UCSD-AML1 (cell line): ENCODE results near the gene VAPB.
A peak's percentile ranks its signal among the peaks of the same experiment; 100 is the strongest.

Source experiments
- DNase-seq: peaks from one replicate; lab custom pipeline; 2025; ENCODE audit not compliant: unreplicated experiment; lab: John Stamatoyannopoulos, UW

Gene VAPB

DNA sequence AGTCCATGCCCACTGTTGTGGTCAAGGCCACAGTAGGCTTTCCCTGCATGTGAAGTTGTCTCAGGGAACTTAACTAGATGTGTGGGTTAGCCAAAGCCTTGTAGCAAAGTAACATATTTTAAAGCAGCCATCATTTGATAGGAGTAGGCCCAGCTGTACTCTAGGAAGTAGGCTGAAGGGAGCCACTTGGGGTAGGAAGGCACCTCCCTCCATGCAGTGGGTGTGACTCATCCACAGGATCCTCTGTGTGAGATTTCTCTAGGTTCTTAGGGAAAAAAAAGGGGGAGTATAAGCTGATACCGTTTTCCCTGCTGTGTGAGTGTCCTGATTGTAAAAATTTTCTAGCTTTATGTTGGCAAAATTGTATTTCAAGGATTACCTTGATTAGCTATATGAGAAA, 44.7 kb downstream of the VAPB start:
- DNase-seq, result no peak

DNA sequence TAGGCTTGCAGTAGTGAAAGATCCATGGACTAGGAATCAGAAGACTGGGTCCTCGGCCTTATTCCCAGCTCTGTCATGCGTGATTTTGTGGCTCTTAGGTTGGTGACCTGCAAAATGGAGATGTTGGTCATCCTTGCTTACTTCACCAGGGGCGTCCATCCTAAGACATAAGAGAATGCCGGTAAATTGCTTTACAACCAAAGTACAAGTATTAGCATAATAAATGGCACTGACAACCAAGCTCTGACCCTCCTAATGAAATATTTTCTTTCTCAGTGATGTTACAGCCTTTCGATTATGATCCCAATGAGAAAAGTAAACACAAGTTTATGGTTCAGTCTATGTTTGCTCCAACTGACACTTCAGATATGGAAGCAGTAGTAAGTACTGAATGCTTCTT, 45.3 kb downstream of the VAPB start:
- no peak for DNase-seq

DNA sequence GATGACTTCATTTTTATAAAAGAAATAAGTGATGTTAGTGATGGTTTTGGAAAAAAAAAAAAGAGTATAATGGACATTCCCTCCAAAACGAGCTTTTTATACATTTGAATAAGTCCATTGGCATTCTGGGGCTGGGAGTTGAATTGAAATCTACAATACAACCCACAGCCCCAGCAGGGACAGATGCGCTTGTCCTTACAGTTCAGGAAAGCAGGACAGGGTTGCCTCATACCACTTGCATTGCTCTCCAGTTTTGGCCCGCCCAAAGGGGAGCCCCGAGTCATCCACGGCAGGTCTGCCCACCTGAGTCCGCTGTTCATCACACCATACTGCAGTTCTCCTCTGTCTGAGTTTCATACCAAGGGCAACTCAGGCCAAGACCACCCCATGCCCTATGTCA, 46.2 kb downstream of the VAPB start:
- no peak for DNase-seq

DNA sequence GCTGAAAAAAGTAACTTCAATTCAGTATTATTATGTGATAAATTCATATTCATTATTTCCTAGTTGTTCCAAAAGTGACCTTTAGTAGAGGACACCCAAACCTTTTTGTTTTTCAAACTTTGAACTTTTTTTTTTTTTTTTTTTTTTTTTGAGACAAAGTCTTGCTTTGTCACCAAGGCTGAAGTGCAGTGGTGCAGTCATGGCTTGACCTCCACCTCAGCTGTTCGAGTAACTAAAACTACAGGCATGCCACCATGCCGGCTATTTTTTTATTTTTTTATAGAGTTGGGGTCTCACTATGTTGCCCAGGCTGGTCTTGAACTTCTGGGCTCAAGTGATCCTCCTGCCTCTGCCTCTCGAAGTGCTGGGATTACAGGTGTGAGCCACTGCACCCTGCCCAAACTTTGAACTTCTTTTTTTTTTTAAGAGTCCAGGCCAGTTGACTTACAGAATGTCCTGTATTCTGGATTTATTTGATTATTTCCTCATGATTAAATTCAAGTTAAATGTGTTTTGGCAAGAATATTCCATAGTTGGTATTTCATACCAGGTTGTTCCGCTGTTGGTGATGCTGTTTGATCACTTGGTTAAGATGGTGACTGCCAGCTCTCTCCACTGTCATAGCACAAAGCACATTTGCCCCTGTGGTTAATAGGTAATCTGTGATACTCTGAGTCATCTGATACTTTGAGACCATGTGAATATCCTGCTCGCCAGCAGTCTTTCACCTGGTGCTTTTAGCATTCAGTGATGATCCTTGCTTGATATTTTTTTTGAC, 48.0 kb downstream of the VAPB start:
- DNase-seq, result no peak

GRCh38 chr20:58438970-58439808, 50.2 kb downstream of the VAPB start:
- no peak for DNase-seq

DNA sequence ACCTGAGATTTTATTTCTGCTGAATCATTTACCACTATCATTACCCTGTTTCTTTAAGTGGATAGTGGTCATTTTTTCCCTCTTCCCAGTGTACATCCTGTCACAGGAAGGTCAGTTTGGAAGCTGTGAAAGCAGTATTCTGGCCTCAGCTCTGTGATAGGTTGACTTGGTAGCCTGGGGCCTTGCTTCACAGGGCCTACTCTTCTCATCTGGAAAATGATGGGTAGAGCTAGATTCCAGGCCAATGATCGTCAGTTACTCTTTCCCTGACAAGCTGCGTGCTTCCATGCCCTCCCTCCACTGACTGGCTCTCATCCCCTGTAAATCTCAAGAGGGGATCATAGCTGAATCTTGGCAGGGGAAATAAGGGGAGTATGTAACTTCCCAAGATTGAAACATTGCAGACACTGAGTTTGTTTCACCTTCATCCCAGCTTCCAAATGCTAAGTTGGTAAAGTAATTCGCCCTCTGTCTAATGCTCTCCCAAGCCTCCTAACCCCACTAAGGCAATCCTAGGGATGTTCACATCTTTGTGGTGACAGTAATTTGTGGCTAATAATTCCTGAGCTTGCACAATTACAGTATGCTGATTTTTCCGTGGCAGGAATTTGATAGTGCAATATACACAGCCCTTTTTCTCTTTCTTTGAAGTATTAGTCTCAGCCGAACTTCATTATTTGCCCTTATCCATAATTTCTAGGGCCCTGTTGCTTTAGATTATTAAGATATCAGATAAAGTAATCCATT, 51.2 kb downstream of the VAPB start:
- no peak for DNase-seq

GRCh38 chr20:58441723-58442122, 52.7 kb downstream of the VAPB start:
- DNase-seq, result no peak

DNA sequence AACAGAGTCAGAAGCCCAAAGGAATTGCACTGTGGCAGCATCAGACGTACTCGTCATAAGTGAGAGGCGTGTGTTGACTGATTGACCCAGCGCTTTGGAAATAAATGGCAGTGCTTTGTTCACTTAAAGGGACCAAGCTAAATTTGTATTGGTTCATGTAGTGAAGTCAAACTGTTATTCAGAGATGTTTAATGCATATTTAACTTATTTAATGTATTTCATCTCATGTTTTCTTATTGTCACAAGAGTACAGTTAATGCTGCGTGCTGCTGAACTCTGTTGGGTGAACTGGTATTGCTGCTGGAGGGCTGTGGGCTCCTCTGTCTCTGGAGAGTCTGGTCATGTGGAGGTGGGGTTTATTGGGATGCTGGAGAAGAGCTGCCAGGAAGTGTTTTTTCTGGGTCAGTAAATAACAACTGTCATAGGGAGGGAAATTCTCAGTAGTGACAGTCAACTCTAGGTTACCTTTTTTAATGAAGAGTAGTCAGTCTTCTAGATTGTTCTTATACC, 55.8 kb downstream of the VAPB start:
- DNase-seq, result no peak

GRCh38 chr20:58446264-58446959, 57.4 kb downstream of the VAPB start:
- DNase-seq, result no peak

DNA sequence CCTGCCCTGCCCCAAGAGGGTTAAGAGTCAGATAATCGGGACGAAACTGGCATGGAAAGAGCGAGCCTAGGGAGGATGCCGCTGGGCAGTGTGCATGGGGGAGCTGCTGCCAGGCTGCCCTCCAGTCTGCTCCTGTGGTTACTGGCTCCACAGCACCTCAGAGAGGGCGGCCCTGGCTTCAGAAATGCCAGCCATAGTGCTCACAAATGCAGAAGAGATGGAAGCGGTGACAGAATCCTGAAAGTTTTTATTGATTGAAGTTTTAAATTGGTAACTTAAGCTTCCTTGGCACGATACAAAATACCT, 57.9 kb downstream of the VAPB start:
- no peak for DNase-seq

GRCh38 chr20:58447511-58448391, 58.7 kb downstream of the VAPB start:
- DNase-seq, result peak; percentile 47

- DNase-seq, result no peak
Observed at GRCh38 chr20:58448958-58449357, 59.9 kb downstream of the VAPB start.

DNA sequence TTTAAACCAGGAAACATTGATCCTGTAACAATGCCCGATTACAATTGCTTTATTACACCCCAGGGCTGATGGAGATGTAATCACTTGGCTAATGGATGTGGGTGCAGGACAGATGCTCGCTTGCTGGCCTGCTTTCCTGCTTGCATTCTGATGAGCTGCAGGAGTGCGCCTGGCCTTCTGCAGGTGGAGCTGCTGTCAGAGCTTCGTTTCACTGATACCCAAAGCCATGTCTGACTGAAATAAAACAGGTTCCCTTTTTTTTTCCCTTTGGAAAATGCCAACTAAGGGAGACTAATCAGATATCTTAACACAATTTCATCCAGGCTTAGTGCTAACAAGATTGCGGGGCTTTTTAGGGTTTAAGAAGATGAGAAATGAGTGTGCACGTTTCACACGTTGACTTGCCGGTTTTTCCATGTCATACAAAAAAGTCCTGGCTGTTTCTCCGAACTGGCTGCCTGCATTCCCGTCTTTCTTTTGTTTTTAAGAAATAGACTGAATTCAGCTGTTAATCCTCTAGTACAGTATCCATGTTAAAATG, 60.7 kb downstream of the VAPB start:
- no peak for DNase-seq

GRCh38 chr20:58450254-58450653, 61.2 kb downstream of the VAPB start:
- no peak for DNase-seq

DNA sequence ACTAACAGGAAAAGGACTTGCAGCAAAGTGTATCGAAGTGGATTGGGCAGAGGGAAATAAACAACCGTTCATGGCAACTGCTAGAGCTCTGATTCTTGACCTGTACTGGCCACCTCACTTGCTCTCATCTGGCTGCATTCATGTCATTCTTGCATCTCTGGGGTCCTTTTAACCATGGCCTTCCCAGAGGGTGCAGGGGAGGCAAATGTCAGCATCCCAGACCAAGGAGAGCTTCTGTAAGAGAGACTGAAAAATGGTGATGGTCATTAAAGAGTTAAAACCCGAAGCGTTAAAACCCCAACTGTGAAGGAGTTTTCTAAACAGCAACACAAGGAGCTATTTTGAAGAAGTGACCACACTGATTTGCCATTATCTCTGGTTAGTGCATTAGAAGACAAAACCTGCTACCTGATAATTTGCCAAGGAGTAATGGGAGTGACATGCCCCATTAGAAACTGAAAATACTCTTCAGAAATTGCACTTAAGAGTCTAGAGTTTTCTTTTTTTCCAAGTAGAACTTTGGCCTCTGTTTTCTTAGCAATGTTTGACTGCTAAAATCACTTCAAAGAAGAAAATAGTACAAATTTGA, 63.7 kb downstream of the VAPB start:
- DNase-seq, result no peak

- DNase-seq, result no peak
Observed at GRCh38 chr20:58453391-58453790, 64.4 kb downstream of the VAPB start.

DNA sequence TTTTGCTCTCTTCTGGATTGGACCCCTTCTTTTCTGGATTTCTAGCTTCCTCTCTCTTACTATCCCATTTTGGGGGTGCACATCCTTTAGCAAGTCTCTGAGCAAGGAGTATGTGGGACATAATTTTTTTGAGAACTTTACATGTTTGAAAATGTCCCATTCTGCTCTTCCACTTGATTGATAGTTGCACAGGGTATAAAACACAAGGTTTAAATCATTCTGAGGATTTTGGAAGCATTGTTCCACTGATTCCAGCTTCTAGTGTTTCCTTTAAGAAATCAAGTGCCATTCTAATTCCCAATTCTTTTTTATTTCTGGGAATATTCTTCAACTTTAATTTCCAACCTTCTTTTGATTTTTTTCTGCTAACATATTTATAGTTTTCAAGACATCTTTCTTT, 65.4 kb downstream of the VAPB start:
- no peak for DNase-seq

- no peak for DNase-seq
Observed at GRCh38 chr20:58457083-58457695, 68.2 kb downstream of the VAPB start.
